Heart left ventricle (tissue), 13 donors: ENCODE results near the gene SAP30L.

Source experiments
- POLR2A ChIP-seq, 2 donors: fragments of 450-650 bp; IDR thresholded peaks; one replicate each; pipeline ENCODE4 v1.6.1; 2017; ENCODE audit warnings: antibody characterized with exemption in 2 of 2, mild to moderate bottlenecking in 2 of 2, moderate library complexity in 2 of 2
- TF ChIP-seq, protein P1 (sequence below), 12 donors: fragments of 200-600 bp; sonication (generic) in 4 of 12; IDR thresholded peaks; one replicate each; pipeline versions ENCODE4 v1.5.0 to v1.8.0; 2018 to 2022; ENCODE audit warnings: antibody characterized with exemption in 12 of 12, mild to moderate bottlenecking in 5 of 12
- donor health status: ischemic (EF 13 %, LVEDD 7.1; RV severe dilation, severe dysfunction).
- donor health status: DM: no; HTN: yes; CAD: no.
- donor health status: DM: no; HTN: no; CAD: no.
- donor health status: ischemic (EF 25% LVEDD 6.9; RV normal size, moderate dysfunction).
- donor health status: ischemic (EF 25% LVEDD 5.7; RV mildly dilated, moderate dysfunction).
- donor health status: ischemic (EF 35%, LVEDD 5.7; RV mildly dilated, moderate dysfunction).
- donor health status: nonischemic (EF 11% LVEDD 7.7; RV severe dilation, severe dysfunction).
- donor health status: DM: yes; HTN: yes; CAD: no.
- donor health status: PGD.
- donor health status: ischemic (EF 29% LVEDD 5.4; RV normal size, mild dysfunction).
- donor health status: nonischemic (EF 23%, LVEDD 6.1; RV moderate dilation, normal function).

DNA sequence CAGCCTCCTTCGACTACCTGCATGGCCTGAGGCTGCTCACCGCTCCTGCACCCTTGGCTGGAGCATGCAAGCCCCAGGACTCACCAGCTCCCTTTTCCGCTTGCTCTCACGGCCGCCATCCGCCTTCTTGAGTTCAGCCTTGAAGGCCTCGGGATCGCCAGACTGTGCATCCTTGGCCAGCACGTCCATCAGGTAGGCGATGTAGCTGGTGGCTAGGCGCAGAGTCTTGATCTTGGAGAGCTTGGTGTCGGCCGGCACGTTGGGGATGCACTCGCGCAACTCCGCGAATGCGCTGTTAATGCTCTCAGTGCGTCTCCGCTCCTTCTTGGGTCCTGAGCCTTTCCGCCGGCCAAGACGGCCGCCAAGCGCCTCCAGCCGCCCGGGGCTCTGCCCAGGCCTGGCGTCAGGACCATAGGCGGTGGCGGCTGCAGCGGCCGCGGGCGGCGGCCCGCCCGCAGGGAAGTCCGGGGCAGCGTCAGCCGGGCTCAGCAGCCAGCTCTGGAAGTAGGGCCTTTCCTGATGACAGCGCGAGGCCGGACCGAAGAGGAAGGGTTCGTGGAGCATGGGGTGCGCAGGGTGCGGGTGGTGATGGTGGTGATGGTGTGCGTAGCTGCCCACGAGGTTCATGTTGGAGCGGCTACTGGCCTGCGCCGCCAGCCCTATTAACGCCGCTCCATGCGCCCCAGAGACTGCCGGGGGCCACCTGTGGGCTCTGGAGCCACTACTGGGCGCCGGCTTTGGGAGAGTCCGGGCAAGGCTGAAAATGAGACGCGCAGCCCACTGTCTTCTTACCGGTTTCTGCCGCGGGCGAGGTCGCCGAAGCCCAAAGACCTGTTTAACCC is 31.8 kb downstream of the SAP30L start:
- TF ChIP-seq, protein P1, sequence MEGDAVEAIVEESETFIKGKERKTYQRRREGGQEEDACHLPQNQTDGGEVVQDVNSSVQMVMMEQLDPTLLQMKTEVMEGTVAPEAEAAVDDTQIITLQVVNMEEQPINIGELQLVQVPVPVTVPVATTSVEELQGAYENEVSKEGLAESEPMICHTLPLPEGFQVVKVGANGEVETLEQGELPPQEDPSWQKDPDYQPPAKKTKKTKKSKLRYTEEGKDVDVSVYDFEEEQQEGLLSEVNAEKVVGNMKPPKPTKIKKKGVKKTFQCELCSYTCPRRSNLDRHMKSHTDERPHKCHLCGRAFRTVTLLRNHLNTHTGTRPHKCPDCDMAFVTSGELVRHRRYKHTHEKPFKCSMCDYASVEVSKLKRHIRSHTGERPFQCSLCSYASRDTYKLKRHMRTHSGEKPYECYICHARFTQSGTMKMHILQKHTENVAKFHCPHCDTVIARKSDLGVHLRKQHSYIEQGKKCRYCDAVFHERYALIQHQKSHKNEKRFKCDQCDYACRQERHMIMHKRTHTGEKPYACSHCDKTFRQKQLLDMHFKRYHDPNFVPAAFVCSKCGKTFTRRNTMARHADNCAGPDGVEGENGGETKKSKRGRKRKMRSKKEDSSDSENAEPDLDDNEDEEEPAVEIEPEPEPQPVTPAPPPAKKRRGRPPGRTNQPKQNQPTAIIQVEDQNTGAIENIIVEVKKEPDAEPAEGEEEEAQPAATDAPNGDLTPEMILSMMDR (IDR thresholded peaks at IDR 0.05): no peak
- peak in 1 of 2 donors; percentile 83 for TF ChIP-seq POLR2A (IDR thresholded peaks at IDR 0.05)
